Measurements from ENCODE around the gene NT5DC2.

Gene NT5DC2

GRCh38 chr3:52524752-52525679 lies 8.6 kb downstream of the NT5DC2 start:
- WGBS, 2 experiments, result 96% methylated on average over 34 of the region's 34 CpGs
- no peak overlapping the region for H3K4me3 ChIP-seq (ENCODE audit: insufficient read depth, low read depth, low read length)
- no peaks in the 10 kb centered on the region for H3K4me1 ChIP-seq (ENCODE audit: control insufficient read depth, insufficient read depth, low read length)
- peaks cover 41% of the 10 kb centered on the region for H3K36me3 ChIP-seq (ENCODE audit: control insufficient read depth, insufficient read depth, low read length)
- H3K27ac ChIP-seq (ENCODE audit: insufficient read depth, low read depth, low read length, poor library complexity, severe bottlenecking), result no peak overlapping the region
- no peaks in the 10 kb centered on the region for H3K27me3 ChIP-seq (ENCODE audit: control insufficient read depth, insufficient read depth, low read length, poor library complexity, severe bottlenecking)
- no peaks in the 10 kb centered on the region for H3K9me3 ChIP-seq (ENCODE audit: control insufficient read depth, low read length)

GRCh38 chr3:52524258-52524751 lies 9.4 kb downstream of the NT5DC2 start:
- peaks cover 40% of the 10 kb centered on the region for H3K36me3 ChIP-seq (ENCODE audit: control insufficient read depth, insufficient read depth, low read length)
- H3K4me3 ChIP-seq (ENCODE audit: insufficient read depth, low read depth, low read length), result no peak overlapping the region
- no peaks in the 10 kb centered on the region for H3K4me1 ChIP-seq (ENCODE audit: control insufficient read depth, insufficient read depth, low read length)
- H3K9me3 ChIP-seq (ENCODE audit: control insufficient read depth, low read length), result no peaks in the 10 kb centered on the region
- no peaks in the 10 kb centered on the region for H3K27me3 ChIP-seq (ENCODE audit: control insufficient read depth, insufficient read depth, low read length, poor library complexity, severe bottlenecking)
- 96 to 97% methylated on average over 18 of the region's 18 CpGs for WGBS, 2 experiments
- H3K27ac ChIP-seq (ENCODE audit: insufficient read depth, low read depth, low read length, poor library complexity, severe bottlenecking), result no peak overlapping the region

DNA sequence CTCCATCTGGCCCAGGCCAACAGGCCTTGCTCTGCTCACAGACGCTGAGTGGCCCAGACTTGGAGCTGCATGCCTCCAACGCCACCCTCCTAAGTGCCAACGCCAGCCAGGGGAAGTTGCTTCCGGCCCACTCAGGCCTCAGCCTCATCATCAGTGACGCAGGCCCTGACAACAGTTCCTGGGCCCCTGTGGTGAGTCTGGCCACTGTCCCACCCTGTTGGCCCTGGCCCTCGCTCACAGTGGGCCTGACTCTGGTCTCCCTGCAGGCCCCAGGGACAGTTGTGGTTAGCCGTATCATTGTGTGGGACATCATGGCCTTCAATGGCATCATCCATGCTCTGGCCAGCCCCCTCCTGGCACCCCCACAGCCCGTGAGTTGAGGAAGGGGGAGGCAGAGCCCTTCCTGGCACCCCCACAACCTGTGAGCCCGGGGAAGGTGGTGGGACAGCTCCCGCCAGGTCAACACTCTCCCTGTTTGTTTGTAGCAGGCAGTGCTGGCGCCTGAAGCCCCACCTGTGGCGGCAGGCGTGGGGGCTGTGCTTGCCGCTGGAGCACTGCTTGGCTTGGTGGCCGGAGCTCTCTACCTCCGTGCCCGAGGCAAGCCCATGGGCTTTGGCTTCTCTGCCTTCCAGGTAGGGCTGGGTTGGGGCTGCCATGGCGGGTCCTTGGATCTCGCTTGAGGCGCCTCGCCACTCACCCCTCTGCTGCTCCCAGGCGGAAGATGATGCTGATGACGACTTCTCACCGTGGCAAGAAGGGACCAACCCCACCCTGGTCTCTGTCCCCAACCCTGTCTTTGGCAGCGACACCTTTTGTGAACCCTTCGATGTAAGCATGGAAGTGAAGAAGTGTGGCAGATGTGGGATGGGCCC lies 10.0 kb downstream of the NT5DC2 start:
- Histone ChIP-seq H3K9me3 (ENCODE audit: control insufficient read depth, low read length) (no peaks in the 10 kb centered on the region), H3K36me3 (ENCODE audit: control insufficient read depth, insufficient read depth, low read length) (peaks cover 33% of the 10 kb centered on the region), H3K4me3 (ENCODE audit: insufficient read depth, low read depth, low read length) (no peak overlapping the region), H3K27me3 (ENCODE audit: control insufficient read depth, insufficient read depth, low read length, poor library complexity, severe bottlenecking) (no peaks in the 10 kb centered on the region), H3K27ac (ENCODE audit: insufficient read depth, low read depth, low read length, poor library complexity, severe bottlenecking) (no peak overlapping the region), H3K4me1 (ENCODE audit: control insufficient read depth, insufficient read depth, low read length) (no peaks in the 10 kb centered on the region)
- 95 to 96% methylated on average over 26 of the region's 26 CpGs for WGBS, 2 experiments

GRCh38 chr3:52522651-52523251 lies 10.9 kb downstream of the NT5DC2 start:
- no peak overlapping the region for H3K4me3 ChIP-seq (ENCODE audit: insufficient read depth, low read depth, low read length)
- no peaks in the 10 kb centered on the region for H3K9me3 ChIP-seq (ENCODE audit: control insufficient read depth, low read length)
- WGBS, 2 experiments, result 93 to 95% methylated on average over 14 of the region's 14 CpGs
- peaks cover 7% of the 10 kb centered on the region for H3K27me3 ChIP-seq (ENCODE audit: control insufficient read depth, insufficient read depth, low read length, poor library complexity, severe bottlenecking)
- peaks cover 26% of the 10 kb centered on the region for H3K36me3 ChIP-seq (ENCODE audit: control insufficient read depth, insufficient read depth, low read length)
- no peaks in the 10 kb centered on the region for H3K4me1 ChIP-seq (ENCODE audit: control insufficient read depth, insufficient read depth, low read length)
- no peak overlapping the region for H3K27ac ChIP-seq (ENCODE audit: insufficient read depth, low read depth, low read length, poor library complexity, severe bottlenecking)

- no peaks in the 10 kb centered on the region for H3K9me3 ChIP-seq (ENCODE audit: control insufficient read depth, low read length)
- no peaks in the 10 kb centered on the region for H3K4me1 ChIP-seq (ENCODE audit: control insufficient read depth, insufficient read depth, low read length)
- no peak overlapping the region for H3K27ac ChIP-seq (ENCODE audit: insufficient read depth, low read depth, low read length, poor library complexity, severe bottlenecking)
- H3K36me3 ChIP-seq (ENCODE audit: control insufficient read depth, insufficient read depth, low read length), result peaks cover 21% of the 10 kb centered on the region
- peaks cover 7% of the 10 kb centered on the region for H3K27me3 ChIP-seq (ENCODE audit: control insufficient read depth, insufficient read depth, low read length, poor library complexity, severe bottlenecking)
- 95% methylated on average over 33 of the region's 33 CpGs for WGBS, 2 experiments
- H3K4me3 ChIP-seq (ENCODE audit: insufficient read depth, low read depth, low read length), result no peak overlapping the region
These were observed 11.6 kb downstream of the NT5DC2 start for GRCh38 chr3:52521881-52522650.

GRCh38 chr3:52521488-52521824 lies 12.2 kb downstream of the NT5DC2 start:
- H3K36me3 ChIP-seq (ENCODE audit: control insufficient read depth, insufficient read depth, low read length), result peaks cover 18% of the 10 kb centered on the region
- H3K27me3 ChIP-seq (ENCODE audit: control insufficient read depth, insufficient read depth, low read length, poor library complexity, severe bottlenecking), result peaks cover 7% of the 10 kb centered on the region
- no peak overlapping the region for H3K27ac ChIP-seq (ENCODE audit: insufficient read depth, low read depth, low read length, poor library complexity, severe bottlenecking)
- 93 to 94% methylated on average over 8 of the region's 8 CpGs for WGBS, 2 experiments
- H3K4me3 ChIP-seq (ENCODE audit: insufficient read depth, low read depth, low read length), result no peak overlapping the region
- no peaks in the 10 kb centered on the region for H3K9me3 ChIP-seq (ENCODE audit: control insufficient read depth, low read length)
- no peaks in the 10 kb centered on the region for H3K4me1 ChIP-seq (ENCODE audit: control insufficient read depth, insufficient read depth, low read length)

DNA sequence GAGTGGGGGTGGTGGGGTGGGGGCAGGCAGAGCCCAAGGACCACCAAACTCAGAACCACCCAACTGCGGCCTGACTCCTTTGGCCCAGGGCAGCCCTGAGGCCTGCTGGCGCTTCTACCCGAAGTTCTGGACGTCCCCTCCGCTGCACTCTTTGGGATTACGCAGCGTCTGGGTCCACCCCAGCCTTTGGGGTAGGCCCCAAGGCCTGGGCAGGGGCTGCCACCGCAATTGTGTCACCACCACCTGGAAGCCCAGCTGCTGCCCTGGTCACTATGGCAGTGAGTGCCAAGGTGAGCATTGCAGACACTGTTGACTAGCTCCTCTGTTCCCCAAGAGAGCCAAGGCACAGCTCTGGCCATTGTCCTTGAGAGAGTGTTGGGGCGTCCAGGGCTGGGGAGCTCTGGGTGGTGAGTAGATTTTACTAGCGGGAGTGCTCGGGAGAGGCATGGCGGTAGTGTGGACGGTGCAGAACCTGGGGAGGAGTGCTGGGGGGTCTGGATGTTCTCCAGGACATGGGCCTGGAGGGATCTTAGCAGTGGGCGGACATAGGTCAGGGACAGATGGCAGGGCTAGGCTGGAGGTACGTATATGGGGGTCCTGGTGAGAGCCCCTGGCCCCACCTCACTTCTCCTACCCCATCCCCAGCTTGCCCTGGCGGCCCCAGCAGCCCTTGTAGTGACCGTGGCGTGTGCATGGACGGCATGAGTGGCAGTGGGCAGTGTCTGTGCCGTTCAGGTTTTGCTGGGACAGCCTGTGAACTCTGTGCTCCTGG lies 12.8 kb downstream of the NT5DC2 start:
- Histone ChIP-seq H3K4me3 (ENCODE audit: insufficient read depth, low read depth, low read length) (no peak overlapping the region), H3K4me1 (ENCODE audit: control insufficient read depth, insufficient read depth, low read length) (no peaks in the 10 kb centered on the region), H3K36me3 (ENCODE audit: control insufficient read depth, insufficient read depth, low read length) (peaks cover 18% of the 10 kb centered on the region), H3K9me3 (ENCODE audit: control insufficient read depth, low read length) (no peaks in the 10 kb centered on the region), H3K27me3 (ENCODE audit: control insufficient read depth, insufficient read depth, low read length, poor library complexity, severe bottlenecking) (peaks cover 7% of the 10 kb centered on the region), H3K27ac (ENCODE audit: insufficient read depth, low read depth, low read length, poor library complexity, severe bottlenecking) (no peak overlapping the region)
- WGBS, 2 experiments, result 91 to 94% methylated on average over 20 of the region's 20 CpGs

DNA sequence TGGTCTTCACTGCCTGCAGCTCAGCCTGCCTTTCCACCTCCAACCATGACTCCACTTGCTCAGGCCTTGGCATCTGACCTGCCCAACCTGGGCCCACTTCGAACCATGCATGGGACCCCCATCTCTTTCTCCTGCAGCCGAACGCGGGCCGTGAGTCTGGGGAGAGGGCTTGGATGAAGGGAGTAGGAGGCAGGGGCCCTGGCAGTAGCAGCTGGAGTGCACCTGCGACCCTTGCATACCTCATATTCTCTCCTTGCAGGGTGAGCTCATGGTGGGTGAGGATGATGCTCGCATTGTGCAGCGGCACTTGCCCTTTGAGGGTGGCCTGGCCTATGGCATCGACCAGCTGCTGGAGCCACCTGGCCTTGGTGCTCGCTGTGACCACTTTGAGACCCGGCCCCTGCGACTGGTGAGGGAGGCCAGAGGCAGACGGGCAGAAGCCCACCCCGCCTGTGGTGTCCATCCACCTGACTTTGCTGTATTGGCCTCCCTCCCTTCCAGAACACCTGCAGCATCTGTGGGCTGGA lies 13.5 kb downstream of the NT5DC2 start:
- 93 to 96% methylated on average over 14 of the region's 14 CpGs for WGBS, 2 experiments

More for the DNA sequence above, 13.5 kb downstream of the NT5DC2 start:
- Histone ChIP-seq H3K27ac (ENCODE audit: insufficient read depth, low read depth, low read length, poor library complexity, severe bottlenecking) (no peak overlapping the region), H3K4me1 (ENCODE audit: control insufficient read depth, insufficient read depth, low read length) (no peaks in the 10 kb centered on the region), H3K4me3 (ENCODE audit: insufficient read depth, low read depth, low read length) (no peak overlapping the region), H3K27me3 (ENCODE audit: control insufficient read depth, insufficient read depth, low read length, poor library complexity, severe bottlenecking) (peaks cover 7% of the 10 kb centered on the region), H3K36me3 (ENCODE audit: control insufficient read depth, insufficient read depth, low read length) (peaks cover 16% of the 10 kb centered on the region), H3K9me3 (ENCODE audit: control insufficient read depth, low read length) (no peaks in the 10 kb centered on the region)

Measured in ectodermal cell (in vitro differentiated cells).